ENCODE measurements around the gene GPC6.

DNA sequence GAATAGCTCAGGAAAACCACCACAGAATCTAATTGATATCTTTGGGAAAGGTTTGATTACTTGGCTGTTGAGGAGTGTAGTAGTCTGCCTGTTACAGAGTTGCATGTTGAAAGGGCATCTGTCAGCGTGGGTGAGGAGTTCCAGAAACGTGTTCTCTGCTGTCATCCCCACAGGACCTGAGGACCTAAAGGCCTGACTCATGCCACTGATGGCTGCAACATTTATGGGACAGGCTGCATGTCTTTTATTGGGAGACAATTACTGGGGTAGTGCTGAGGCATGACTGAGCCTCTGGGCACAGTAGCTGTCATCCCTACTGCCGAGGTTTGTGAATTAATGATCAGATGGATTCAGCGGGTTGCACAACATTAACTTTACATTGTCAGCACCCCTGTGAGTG, 525.9 kb downstream of the GPC6 start:
- TF ChIP-seq, protein P1, sequence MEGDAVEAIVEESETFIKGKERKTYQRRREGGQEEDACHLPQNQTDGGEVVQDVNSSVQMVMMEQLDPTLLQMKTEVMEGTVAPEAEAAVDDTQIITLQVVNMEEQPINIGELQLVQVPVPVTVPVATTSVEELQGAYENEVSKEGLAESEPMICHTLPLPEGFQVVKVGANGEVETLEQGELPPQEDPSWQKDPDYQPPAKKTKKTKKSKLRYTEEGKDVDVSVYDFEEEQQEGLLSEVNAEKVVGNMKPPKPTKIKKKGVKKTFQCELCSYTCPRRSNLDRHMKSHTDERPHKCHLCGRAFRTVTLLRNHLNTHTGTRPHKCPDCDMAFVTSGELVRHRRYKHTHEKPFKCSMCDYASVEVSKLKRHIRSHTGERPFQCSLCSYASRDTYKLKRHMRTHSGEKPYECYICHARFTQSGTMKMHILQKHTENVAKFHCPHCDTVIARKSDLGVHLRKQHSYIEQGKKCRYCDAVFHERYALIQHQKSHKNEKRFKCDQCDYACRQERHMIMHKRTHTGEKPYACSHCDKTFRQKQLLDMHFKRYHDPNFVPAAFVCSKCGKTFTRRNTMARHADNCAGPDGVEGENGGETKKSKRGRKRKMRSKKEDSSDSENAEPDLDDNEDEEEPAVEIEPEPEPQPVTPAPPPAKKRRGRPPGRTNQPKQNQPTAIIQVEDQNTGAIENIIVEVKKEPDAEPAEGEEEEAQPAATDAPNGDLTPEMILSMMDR (IDR thresholded peaks at IDR 0.05) = no peak
- no peak for TF ChIP-seq EP300 (IDR thresholded peaks at IDR 0.05)

Data from suprapubic skin (tissue), 3 donors.